Gastroesophageal sphincter (tissue), 3 donors: ENCODE results near the gene SHISA6.

Source experiments
- POLR2A ChIP-seq, 2 donors: fragments of 450-650 bp; IDR thresholded peaks; one replicate each; pipeline ENCODE4 v1.6.1; 2017; ENCODE audit warnings: antibody characterized with exemption in 2 of 2, mild to moderate bottlenecking in 2 of 2, moderate library complexity in 1 of 2
- POLR2AphosphoS5 ChIP-seq: sonication (generic); formaldehyde crosslinking; IDR thresholded peaks from one replicate; pipeline ENCODE4 v1.6.1; 2017; ENCODE audit warnings: antibody characterized with exemption
- TF ChIP-seq, protein P1 (sequence below), 4 experiments: fragments of 200-600 bp in 2 of 4; fragments of 450-650 bp in 2 of 4; sonication (generic) in 1 of 4; IDR thresholded peaks; one replicate each; pipeline ENCODE4 v1.5.1; 2017 to 2019; ENCODE audit warnings: antibody characterized with exemption in 4 of 4, mild to moderate bottlenecking in 2 of 4, moderate library complexity in 2 of 4

- TF ChIP-seq POLR2AphosphoS5, result no peak
- TF ChIP-seq, protein P1, sequence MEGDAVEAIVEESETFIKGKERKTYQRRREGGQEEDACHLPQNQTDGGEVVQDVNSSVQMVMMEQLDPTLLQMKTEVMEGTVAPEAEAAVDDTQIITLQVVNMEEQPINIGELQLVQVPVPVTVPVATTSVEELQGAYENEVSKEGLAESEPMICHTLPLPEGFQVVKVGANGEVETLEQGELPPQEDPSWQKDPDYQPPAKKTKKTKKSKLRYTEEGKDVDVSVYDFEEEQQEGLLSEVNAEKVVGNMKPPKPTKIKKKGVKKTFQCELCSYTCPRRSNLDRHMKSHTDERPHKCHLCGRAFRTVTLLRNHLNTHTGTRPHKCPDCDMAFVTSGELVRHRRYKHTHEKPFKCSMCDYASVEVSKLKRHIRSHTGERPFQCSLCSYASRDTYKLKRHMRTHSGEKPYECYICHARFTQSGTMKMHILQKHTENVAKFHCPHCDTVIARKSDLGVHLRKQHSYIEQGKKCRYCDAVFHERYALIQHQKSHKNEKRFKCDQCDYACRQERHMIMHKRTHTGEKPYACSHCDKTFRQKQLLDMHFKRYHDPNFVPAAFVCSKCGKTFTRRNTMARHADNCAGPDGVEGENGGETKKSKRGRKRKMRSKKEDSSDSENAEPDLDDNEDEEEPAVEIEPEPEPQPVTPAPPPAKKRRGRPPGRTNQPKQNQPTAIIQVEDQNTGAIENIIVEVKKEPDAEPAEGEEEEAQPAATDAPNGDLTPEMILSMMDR (IDR thresholded peaks at IDR 0.05), result peak in 1 of 4 experiments; percentile 28
- TF ChIP-seq POLR2A (IDR thresholded peaks at IDR 0.05), result no peak
These were observed 56.0 kb downstream of the SHISA6 start for GRCh38 chr17:11296994-11297393.
